ENCODE results near the gene PTH1R.

PTH1R gene

DNA sequence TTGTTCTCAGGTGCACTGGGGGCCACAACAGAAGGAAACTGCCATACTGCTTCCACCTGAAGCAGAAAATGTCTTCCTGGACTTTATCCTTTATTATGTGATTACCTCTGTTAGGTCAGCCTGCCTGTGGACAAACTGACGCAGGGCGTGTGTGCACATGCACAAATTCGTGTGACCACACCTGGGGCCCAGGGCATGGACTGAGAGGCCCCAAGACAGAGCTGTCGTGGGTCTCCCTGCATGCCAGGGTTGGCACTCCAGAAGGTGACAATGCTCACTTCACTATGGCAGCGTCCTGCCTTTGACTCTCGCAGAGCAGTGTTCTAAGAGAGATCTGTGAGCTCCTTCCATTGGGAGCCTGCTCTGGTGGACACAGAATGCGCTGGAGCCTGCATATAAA, 64.6 kb downstream of the PTH1R start:
- no peak for DNase-seq (ENCODE audit: low read depth)
- no peak overlapping the region for H3K4me3 ChIP-seq (ENCODE audit: low read depth, low read length)
- TF ChIP-seq, protein P1, sequence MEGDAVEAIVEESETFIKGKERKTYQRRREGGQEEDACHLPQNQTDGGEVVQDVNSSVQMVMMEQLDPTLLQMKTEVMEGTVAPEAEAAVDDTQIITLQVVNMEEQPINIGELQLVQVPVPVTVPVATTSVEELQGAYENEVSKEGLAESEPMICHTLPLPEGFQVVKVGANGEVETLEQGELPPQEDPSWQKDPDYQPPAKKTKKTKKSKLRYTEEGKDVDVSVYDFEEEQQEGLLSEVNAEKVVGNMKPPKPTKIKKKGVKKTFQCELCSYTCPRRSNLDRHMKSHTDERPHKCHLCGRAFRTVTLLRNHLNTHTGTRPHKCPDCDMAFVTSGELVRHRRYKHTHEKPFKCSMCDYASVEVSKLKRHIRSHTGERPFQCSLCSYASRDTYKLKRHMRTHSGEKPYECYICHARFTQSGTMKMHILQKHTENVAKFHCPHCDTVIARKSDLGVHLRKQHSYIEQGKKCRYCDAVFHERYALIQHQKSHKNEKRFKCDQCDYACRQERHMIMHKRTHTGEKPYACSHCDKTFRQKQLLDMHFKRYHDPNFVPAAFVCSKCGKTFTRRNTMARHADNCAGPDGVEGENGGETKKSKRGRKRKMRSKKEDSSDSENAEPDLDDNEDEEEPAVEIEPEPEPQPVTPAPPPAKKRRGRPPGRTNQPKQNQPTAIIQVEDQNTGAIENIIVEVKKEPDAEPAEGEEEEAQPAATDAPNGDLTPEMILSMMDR (IDR thresholded peaks at IDR 0.05; ENCODE audit: low read depth, low read length, missing control alignments), result no peak

DNA sequence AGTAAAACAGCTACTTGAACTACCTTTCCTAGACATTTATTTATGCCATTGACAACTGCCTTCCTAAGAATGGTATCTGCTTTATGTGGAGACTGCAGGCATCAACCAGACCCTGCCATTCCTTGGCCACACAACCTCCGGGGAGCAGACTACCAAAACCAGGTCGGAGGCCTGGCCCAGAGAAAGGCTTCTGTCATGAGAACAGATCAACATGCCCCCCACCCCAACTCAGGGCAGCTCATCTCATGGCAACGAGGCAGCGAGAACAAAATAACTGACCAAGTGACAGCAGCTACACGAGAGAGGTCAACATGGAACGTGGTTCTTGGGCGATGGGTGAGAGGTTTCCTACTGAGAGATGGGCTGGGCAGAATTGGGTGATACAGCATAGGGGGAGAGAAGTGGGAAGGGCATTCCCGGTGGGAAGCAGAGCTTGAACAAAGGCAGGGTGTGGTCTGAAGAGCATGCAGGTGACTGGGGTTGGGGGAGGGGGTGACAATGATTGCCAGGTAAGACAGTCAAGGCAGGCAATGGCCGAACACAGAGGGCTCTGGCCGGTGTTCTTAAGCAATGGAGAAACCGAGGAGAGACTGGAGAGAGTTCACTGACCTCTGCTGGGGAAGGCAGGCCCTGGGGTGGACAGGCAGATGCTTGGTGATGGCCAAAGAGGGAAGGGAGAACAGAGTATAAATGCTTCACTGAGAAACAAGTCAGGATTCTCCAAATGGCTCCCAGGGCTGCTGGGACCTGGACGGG, 65.1 kb downstream of the PTH1R start:
- H3K4me3 ChIP-seq (ENCODE audit: low read depth, low read length), result no peak overlapping the region
- TF ChIP-seq, protein P1 (IDR thresholded peaks at IDR 0.05; ENCODE audit: low read depth, low read length, missing control alignments), result no peak
- no peak for DNase-seq (ENCODE audit: low read depth)

DNA sequence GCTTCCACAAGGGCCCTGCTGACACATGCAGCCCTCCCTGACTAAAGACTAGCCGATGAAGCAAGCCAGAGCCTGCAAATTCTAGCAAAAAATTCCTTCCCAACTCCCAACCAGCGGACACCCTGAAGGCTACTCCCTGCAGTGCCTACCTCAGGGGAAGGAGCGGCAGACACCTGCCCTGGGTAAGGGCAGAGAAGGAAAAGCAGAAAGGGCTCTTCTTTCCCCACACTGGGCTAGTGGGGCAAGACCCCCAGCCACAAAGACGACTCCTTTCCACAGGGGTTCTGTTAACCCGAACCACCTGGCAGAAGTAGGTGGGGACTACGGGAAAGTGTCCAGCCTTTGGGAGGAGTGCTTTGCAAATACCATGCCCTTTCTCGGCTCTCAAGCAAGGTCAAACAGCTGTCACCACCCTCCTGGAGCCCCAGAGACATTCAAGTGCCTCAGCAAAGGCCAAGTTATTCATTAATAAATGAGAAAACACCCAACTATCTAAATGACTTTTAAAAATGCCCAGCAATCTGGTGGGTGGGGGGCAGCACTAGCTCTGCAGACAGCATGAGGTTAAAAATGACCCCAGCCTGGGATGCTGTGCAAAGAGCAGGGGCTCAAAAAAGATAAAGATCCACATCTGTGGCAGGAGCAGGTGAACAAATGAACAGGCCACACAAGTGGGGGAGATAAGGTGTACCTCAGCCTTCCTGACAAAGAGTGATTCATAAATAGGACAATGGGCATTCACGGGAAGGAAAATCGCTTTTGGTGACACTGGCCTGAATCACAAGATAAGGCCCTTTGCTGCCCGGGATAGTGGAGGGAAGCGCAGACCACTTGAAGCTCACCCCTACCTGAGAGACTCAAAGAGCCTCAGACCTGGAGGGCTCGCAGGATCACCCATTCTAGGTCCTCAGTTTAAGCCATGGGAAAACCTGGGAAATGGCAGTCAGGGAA, 66.0 kb downstream of the PTH1R start:
- TF ChIP-seq, protein P1 (IDR thresholded peaks at IDR 0.05; ENCODE audit: low read depth, low read length, missing control alignments), result no peak
- H3K4me3 ChIP-seq (ENCODE audit: low read depth, low read length), result no peak overlapping the region
- no peak for DNase-seq (ENCODE audit: low read depth)

DNA sequence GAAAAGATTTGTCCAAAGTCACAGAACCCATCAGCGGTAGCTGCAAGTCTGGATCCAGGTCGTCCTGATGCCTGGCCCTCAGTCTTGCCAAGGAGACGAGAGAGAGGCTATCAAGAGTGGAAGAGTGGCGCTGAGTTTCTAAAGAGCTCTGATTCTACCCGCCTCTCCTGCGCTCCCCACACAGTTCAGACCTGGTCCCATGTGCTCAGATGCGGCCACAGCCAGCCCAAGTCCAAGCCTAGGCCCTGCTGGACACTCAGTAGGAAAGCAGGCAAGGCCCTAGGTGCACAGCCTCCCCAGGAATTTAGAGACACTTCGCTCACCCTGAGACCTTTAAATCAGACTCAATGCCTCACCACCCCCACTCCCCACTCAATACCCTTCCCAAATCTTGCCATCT, 66.7 kb downstream of the PTH1R start:
- DNase-seq (ENCODE audit: low read depth), result no peak
- TF ChIP-seq, protein P1 (IDR thresholded peaks at IDR 0.05; ENCODE audit: low read depth, low read length, missing control alignments), result no peak
- H3K4me3 ChIP-seq (ENCODE audit: low read depth, low read length), result no peak overlapping the region

DNA sequence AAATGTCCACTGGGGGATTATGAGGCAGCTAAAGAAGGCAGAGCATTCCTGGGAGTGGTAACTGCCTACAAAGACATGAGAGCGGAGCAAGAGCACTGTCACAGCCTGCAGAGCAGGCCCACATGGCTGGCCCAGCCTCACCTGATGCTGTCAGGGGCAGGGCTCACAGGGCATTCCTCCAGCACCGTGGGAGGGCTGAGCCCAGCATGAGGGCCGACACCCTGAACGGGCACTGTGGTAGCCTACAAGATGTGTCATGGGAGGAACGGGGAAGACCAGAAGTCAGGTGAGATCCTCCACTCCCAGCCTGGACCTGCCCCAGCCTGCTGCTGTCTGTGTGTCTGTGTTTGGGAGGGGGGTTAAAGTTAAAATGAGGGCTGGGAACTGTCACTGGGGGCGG, 68.9 kb downstream of the PTH1R start:
- no peak for DNase-seq (ENCODE audit: low read depth)
- TF ChIP-seq, protein P1 (IDR thresholded peaks at IDR 0.05; ENCODE audit: low read depth, low read length, missing control alignments), result no peak
- no peak overlapping the region for H3K4me3 ChIP-seq (ENCODE audit: low read depth, low read length)

DNA sequence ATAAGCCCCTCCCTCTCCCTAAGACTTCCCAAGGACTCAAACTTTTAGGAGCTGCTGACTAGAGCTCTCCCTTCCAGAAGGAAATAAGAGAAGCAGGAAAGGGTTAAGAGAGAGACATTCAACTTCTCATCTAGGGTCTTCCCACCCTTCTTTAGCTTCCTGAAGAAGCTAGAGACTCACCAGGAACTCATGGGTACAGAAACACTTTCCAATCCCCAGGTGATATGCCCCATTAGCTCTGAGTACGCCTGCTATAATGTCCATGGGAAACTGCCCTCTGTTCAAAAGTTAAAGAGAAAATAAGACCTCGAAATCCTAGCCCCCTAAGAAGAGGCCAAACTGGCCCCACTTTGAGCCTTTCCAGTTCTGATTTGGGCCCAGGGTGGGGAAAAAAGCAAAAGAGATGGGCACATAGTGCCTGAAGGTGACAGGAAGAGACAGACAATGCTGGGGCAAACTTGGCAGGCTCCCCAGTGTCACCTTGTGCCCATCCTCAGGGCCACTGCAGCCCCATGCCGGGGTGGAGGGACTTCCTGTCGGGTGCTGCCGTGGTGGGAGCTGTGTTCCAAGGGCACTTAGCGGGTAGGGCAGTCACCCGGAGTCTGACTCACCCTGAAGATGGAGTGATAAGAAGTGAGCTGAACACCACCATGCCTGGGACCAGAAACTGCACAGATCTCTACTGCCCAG, 69.5 kb downstream of the PTH1R start:
- no peak for DNase-seq (ENCODE audit: low read depth)
- TF ChIP-seq, protein P1 (IDR thresholded peaks at IDR 0.05; ENCODE audit: low read depth, low read length, missing control alignments), result no peak
- no peak overlapping the region for H3K4me3 ChIP-seq (ENCODE audit: low read depth, low read length)
